H9 (cell line): ENCODE data around the gene SACM1L. TPM values are rescaled to one million over a fixed set of nuclear protein-coding genes. Genes with fewer than 3 reads are reported as not detected.
A peak's percentile ranks its signal among the peaks of the same experiment; 100 is the strongest.

Source experiments
- DNase-seq: peaks from one replicate; pipeline ENCODE4 v3.0.0-alpha.2; 2017
- H2AFZ ChIP-seq: one replicate; pipeline ENCODE4 v1.6.1; 2013; ENCODE audit warnings: mild to moderate bottlenecking, low read length, control low read depth, moderate library complexity
- H2AK5ac ChIP-seq: 2 replicates; pipeline ENCODE4 v1.6.1; 2013; ENCODE audit warnings: low read length, control low read depth, mixed read lengths; ENCODE audit not compliant: insufficient read length
- H2BK120ac ChIP-seq: one replicate; pipeline ENCODE4 v1.6.1; 2013; ENCODE audit warnings: low read depth, mild to moderate bottlenecking, low read length, control low read depth, inconsistent platforms; ENCODE audit not compliant: poor library complexity, severe bottlenecking
- H2BK12ac ChIP-seq: 2 replicates; pipeline ENCODE4 v1.6.1; 2013; ENCODE audit warnings: low read length, control low read depth, mixed read lengths, low read depth; ENCODE audit not compliant: insufficient read length
- H2BK15ac ChIP-seq: 2 replicates; pipeline ENCODE4 v1.6.1; 2013; ENCODE audit warnings: low read depth, low read length, control low read depth
- H2BK20ac ChIP-seq: one replicate; pipeline ENCODE4 v1.6.1; 2013; ENCODE audit warnings: low read depth, mild to moderate bottlenecking, low read length, control low read depth, inconsistent platforms; ENCODE audit not compliant: poor library complexity, severe bottlenecking
- H2BK5ac ChIP-seq: 2 replicates; pipeline ENCODE4 v1.6.1; 2013; ENCODE audit warnings: low read length, control low read depth, mixed read lengths; ENCODE audit not compliant: insufficient read length
- H3K14ac ChIP-seq: 2 replicates; pipeline ENCODE4 v1.6.1; 2013; ENCODE audit warnings: low read length, control low read depth; ENCODE audit not compliant: insufficient read depth
- H3K18ac ChIP-seq: 2 replicates; pipeline ENCODE4 v1.6.1; 2013; ENCODE audit warnings: low read depth, mild to moderate bottlenecking, mixed read lengths, low read length, control low read depth; ENCODE audit not compliant: insufficient read length
- H3K23ac ChIP-seq: 2 replicates; pipeline ENCODE4 v1.6.1; 2013; ENCODE audit warnings: low read length, control low read depth, mixed read lengths, low read depth; ENCODE audit not compliant: insufficient read length
- H3K23me2 ChIP-seq: 2 replicates; pipeline ENCODE4 v1.6.1; 2013; ENCODE audit warnings: low read depth, mild to moderate bottlenecking, mixed read lengths, low read length, control low read depth; ENCODE audit not compliant: insufficient read length, poor library complexity, severe bottlenecking
- H3K27ac ChIP-seq: 2 replicates; pipeline ENCODE4 v1.5.1; 2013; ENCODE audit warnings: low read length, control low read depth, mixed read lengths, low read depth; ENCODE audit not compliant: insufficient read length
- H3K27me3 ChIP-seq: 2 replicates; pipeline ENCODE4 v1.6.1; 2013; ENCODE audit warnings: low read length, control low read depth, inconsistent platforms; ENCODE audit not compliant: insufficient read depth
- H3K4ac ChIP-seq: 2 replicates; pipeline ENCODE4 v1.6.1; 2013; ENCODE audit warnings: low read depth, mild to moderate bottlenecking, control low read depth, inconsistent platforms, low read length, moderate library complexity
- H3K4me1 ChIP-seq: 2 replicates; pipeline ENCODE4 v1.6.1; 2013; ENCODE audit warnings: low read length, control low read depth, inconsistent platforms; ENCODE audit not compliant: insufficient read depth
- H3K4me2 ChIP-seq: 2 replicates; pipeline ENCODE4 v1.6.1; 2013; ENCODE audit warnings: low read length, control low read depth, mixed read lengths; ENCODE audit not compliant: insufficient read length, insufficient read depth
- H3K56ac ChIP-seq: 2 replicates; pipeline ENCODE4 v1.6.1; 2013; ENCODE audit warnings: low read depth, mild to moderate bottlenecking, mixed read lengths, low read length, control low read depth; ENCODE audit not compliant: insufficient read length
- H3K79me1 ChIP-seq: 2 replicates; pipeline ENCODE4 v1.6.1; 2013; ENCODE audit warnings: low read depth, mild to moderate bottlenecking, moderate library complexity, low read length, control low read depth, inconsistent platforms; ENCODE audit not compliant: insufficient read depth, poor library complexity, severe bottlenecking
- H3K79me2 ChIP-seq: 2 replicates; pipeline ENCODE4 v1.6.1; 2013; ENCODE audit warnings: low read length, control low read depth, inconsistent platforms; ENCODE audit not compliant: insufficient read depth
- H3K9ac ChIP-seq: 2 replicates; pipeline ENCODE4 v1.6.1; 2013; ENCODE audit warnings: low read length, control low read depth, mixed read lengths; ENCODE audit not compliant: insufficient read length; ENCODE audit errors: extremely low read depth
- H3K9me3 ChIP-seq: one replicate; pipeline ENCODE4 v1.6.1; 2013; ENCODE audit warnings: low read depth, low read length, inconsistent platforms; ENCODE audit not compliant: control insufficient read depth
- H3T11ph ChIP-seq: one replicate; pipeline ENCODE4 v1.6.1; 2013; ENCODE audit warnings: mild to moderate bottlenecking, low read length, control low read depth, inconsistent platforms
- H4K20me1 ChIP-seq: one replicate; pipeline ENCODE4 v1.6.1; 2013; ENCODE audit not compliant: control insufficient read depth, insufficient read length, insufficient read depth
- H4K5ac ChIP-seq: 2 replicates; pipeline ENCODE4 v1.6.1; 2013; ENCODE audit warnings: low read depth, mild to moderate bottlenecking, mixed read lengths, low read length, control low read depth; ENCODE audit not compliant: insufficient read length
- H4K8ac ChIP-seq: replicated peaks from 2 replicates; pipeline ENCODE4 v1.6.1; 2013; ENCODE audit warnings: low read length, control low read depth, mixed read lengths, low read depth; ENCODE audit not compliant: insufficient read length
- H4K91ac ChIP-seq: 2 replicates; pipeline ENCODE4 v1.6.1; 2013; ENCODE audit warnings: low read depth, mild to moderate bottlenecking, moderate library complexity, mixed read lengths, low read length, control low read depth; ENCODE audit not compliant: insufficient read length
- H3K27ac Mint-ChIP-seq, 3 experiments: 2 replicates in 2 of 3; 3 replicates in 1 of 3; pipeline ENCODE4 v1.8.0; 2020 to 2021; ENCODE audit warnings: mixed read lengths in 3 of 3, mild to moderate bottlenecking in 1 of 3, moderate library complexity in 1 of 3
- H3K27me3 Mint-ChIP-seq: 2 replicates; pipeline ENCODE4 v1.8.0; 2021; ENCODE audit warnings: low read depth, mild to moderate bottlenecking, moderate library complexity, mixed read lengths
- H3K36me3 Mint-ChIP-seq, 3 experiments: 2 replicates in 2 of 3; 3 replicates in 1 of 3; pipeline ENCODE4 v1.8.0; 2020 to 2021; ENCODE audit warnings: low read depth in 3 of 3, mixed read lengths in 3 of 3; ENCODE audit not compliant: insufficient read depth in 1 of 3
- H3K4me1 Mint-ChIP-seq, 2 experiments: 2 replicates each; pipeline ENCODE4 v1.8.0; 2020; ENCODE audit warnings: mixed read lengths in 2 of 2
- H3K4me3 Mint-ChIP-seq, 2 experiments: 2 replicates in 1 of 2; 3 replicates in 1 of 2; pipeline ENCODE4 v1.8.0; 2020 to 2021; ENCODE audit warnings: mild to moderate bottlenecking in 2 of 2, mixed read lengths in 2 of 2, moderate library complexity in 1 of 2
- H3K9me3 Mint-ChIP-seq, 2 experiments: 2 replicates in 1 of 2; 3 replicates in 1 of 2; pipeline ENCODE4 v1.8.0; 2020; ENCODE audit warnings: mild to moderate bottlenecking in 2 of 2, mixed read lengths in 2 of 2, moderate library complexity in 1 of 2
- CTCF ChIP-seq: fragments of 200-600 bp; sonication (generic); conservative IDR thresholded peaks from 3 replicates; pipeline ENCODE4 v1.8.0; 2021; ENCODE audit warnings: antibody characterized with exemption, mild to moderate bottlenecking
- WGBS: extraction: QIAGEN DNeasy Blood & Tissue Kit; methylation state at CpG from one replicate; pipeline ENCODE4 v1.1.7; 2013; ENCODE audit warnings: missing lambda C conversion rate, low lambda C conversion rate, mixed read lengths; ENCODE audit not compliant: insufficient read length; ENCODE audit errors: extremely low coverage; 5-methylcytosine and 5-hydroxymethylcytosine counted together
- total RNA-seq: library from RNA; stranded (reverse); gene quantifications from 2 replicates; pipeline ENCODE4 v1.2.1, GENCODE V29; 2021

The SACM1L gene
- total RNA-seq, 1 experiment from 2014 or later: 52.8 TPM

GRCh38 chr3:45719655-45720487 is 30.7 kb downstream of the SACM1L start:
- no CpG with 5 or more reads among the region's 3 CpGs for WGBS
- Mint-ChIP-seq H3K9me3 (no peaks in the 10 kb centered on the region), H3K27ac (peak overlapping the region in 1 of 3 experiments; percentile 74; a peak in 2 of 7 replicates), H3K36me3 (peaks cover 28 to 58% (median 50%) of the 10 kb centered on the region in 3 experiments; a peak in 6 of 7 replicates), H3K4me1 (no peaks in the 10 kb centered on the region), H3K4me3 (no peak overlapping the region), H3K27me3 (no peaks in the 10 kb centered on the region)
- H3T11ph ChIP-seq: no peak overlapping the region
- no peak overlapping the region for H2BK120ac ChIP-seq
- no peak overlapping the region for H3K14ac ChIP-seq
- no peak overlapping the region for H2AFZ ChIP-seq
- no peaks in the 10 kb centered on the region for H3K9me3 ChIP-seq
- H4K8ac ChIP-seq: no peak overlapping the region
- no peak overlapping the region for H2BK15ac ChIP-seq
- H3K79me2 ChIP-seq: no peaks in the 10 kb centered on the region
- H3K4ac ChIP-seq: no peak overlapping the region
- no peak overlapping the region for H2BK20ac ChIP-seq
- H3K79me1 ChIP-seq: no peaks in the 10 kb centered on the region
- H4K5ac ChIP-seq: no peak overlapping the region
- no peak overlapping the region for H3K4me2 ChIP-seq
- H3K18ac ChIP-seq: no peak overlapping the region
- no peak for TF ChIP-seq CTCF
- no peak overlapping the region for H3K27ac ChIP-seq
- H3K23ac ChIP-seq: no peak overlapping the region
- DNase-seq: no peak
- H3K4me1 ChIP-seq: no peaks in the 10 kb centered on the region
- H2BK5ac ChIP-seq: no peak overlapping the region
- H4K20me1 ChIP-seq: peaks cover 2% of the 10 kb centered on the region
- H4K91ac ChIP-seq: no peak overlapping the region
- H3K56ac ChIP-seq: no peak overlapping the region
- H3K23me2 ChIP-seq: no peaks in the 10 kb centered on the region
- H2AK5ac ChIP-seq: no peak overlapping the region
- H2BK12ac ChIP-seq: no peak overlapping the region
- H3K27me3 ChIP-seq: no peaks in the 10 kb centered on the region
- no peak overlapping the region for H3K9ac ChIP-seq
